ENCODE data around the gene NADK2.

Gene NADK2

DNA sequence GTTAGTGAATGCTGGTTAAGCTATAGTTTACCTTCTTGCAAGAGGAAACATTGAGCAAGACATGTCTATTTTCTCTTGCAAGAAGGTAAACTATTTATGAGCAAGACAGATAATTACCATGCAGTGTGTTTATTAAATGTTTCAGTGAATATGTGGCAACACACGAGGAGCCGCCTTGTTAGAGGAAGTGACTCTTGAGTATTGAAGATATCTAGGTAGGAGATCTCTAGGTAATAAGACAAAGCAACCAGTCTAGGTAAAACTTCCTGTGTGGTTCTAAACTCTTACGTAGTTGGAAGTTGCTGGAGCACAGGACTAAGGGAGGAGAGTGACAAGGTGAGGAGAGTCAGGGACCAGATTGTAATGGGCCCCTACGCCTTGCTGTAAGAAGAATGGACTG lies 73.0 kb downstream of the NADK2 start:
- H3K27ac Mint-ChIP-seq: peak overlapping the region; percentile 20
- peaks cover 3% of the 10 kb centered on the region for H3K4me1 Mint-ChIP-seq
- no peaks in the 10 kb centered on the region for H3K9me3 Mint-ChIP-seq
- H3K4me3 Mint-ChIP-seq: no peak overlapping the region
- peaks cover 99% of the 10 kb centered on the region for H3K36me3 Mint-ChIP-seq
- ATAC-seq: no peak
- DNase-seq (ENCODE audit: low spot score in 2 of 2): no peak

DNA sequence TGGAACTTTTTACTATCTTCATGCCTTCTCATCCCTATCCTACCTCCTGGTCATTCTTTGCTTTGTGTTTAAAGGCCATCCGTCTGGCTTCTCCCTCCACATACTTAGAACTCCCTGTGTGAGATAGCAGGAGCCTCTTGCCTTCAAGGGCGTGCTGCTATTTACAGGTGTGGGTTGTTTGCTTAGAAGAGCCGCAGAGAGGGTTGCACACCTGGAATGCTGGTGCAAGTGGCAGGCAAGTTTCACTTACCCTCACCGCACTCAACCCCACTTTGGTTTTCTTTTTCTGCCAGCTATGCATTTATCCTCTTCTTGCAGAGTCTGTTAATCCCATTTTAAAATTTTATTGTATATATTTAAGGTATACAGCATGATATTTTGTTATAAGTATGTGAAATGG lies 77.3 kb downstream of the NADK2 start:
- H3K9me3 Mint-ChIP-seq: no peaks in the 10 kb centered on the region
- H3K4me3 Mint-ChIP-seq: no peak overlapping the region
- peaks cover 92% of the 10 kb centered on the region for H3K36me3 Mint-ChIP-seq
- DNase-seq (ENCODE audit: low spot score in 2 of 2) (no peak), ATAC-seq (no peak)
- H3K4me1 Mint-ChIP-seq: peaks cover 21% of the 10 kb centered on the region
- no peak overlapping the region for H3K27ac Mint-ChIP-seq

DNA sequence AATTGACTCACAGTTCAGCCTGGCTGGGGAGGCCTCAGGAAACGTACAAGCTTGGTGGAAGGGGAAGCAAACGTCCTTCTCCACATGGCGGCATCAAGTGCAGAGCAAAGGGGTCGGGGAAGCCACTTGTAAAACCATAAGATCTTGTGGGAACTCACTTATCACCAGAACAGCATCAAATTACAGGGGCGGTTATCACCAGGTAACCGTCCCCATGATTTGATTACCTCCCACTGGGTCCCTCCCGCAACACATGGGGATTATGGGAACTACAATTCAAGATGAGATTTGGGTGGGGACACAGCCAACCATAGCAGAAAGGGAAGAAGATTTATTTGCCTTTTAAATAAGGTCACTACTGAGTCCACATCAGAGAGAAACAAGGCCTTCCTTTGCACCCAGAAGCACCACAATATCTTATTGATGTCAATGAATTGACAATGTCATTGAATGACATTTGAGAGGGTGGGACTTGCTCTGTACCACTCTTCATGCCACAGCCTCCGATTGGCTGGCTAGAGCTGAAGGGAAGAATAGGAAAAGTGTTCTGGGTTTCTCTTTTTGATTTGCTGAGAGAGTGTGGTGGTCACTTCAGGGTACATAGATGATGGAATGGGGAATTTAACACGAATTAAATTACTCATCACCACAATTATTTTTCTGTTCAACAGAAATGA lies 78.8 kb downstream of the NADK2 start:
- Mint-ChIP-seq H3K36me3 (peaks cover 89% of the 10 kb centered on the region), H3K9me3 (no peaks in the 10 kb centered on the region), H3K4me1 (peaks cover 21% of the 10 kb centered on the region)

DNA sequence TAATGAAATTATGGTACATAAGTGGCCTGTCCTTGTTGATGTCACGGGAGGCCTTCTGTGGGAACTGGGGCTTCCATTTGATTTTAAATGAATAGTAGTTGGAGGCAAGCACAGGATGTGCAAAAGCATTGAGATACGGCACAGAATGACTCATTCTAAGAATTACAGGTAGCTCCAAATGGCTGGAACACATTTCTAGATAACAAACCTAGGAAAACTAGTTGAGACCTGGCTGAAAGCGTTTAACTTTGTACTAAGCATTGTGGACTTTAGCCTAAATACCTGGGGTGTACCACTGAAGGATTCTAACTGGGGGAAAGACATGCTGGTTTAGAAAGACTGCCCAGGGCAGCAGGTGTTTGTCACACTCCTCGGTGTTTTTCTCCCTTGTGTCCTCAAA lies 80.4 kb downstream of the NADK2 start:
- peaks cover 89% of the 10 kb centered on the region for H3K36me3 Mint-ChIP-seq
- peaks cover 32% of the 10 kb centered on the region for H3K4me1 Mint-ChIP-seq
- DNase-seq (ENCODE audit: low spot score in 2 of 2): no peak
- no peak for ATAC-seq
- H3K27ac Mint-ChIP-seq: no peak overlapping the region
- H3K9me3 Mint-ChIP-seq: no peaks in the 10 kb centered on the region
- H3K4me3 Mint-ChIP-seq: no peak overlapping the region

More for the DNA sequence above, 78.8 kb downstream of the NADK2 start:
- H3K4me3 Mint-ChIP-seq: no peak overlapping the region
- no peak for ATAC-seq
- no peak for DNase-seq (ENCODE audit: low spot score in 2 of 2)
- H3K27ac Mint-ChIP-seq: no peak overlapping the region

DNA sequence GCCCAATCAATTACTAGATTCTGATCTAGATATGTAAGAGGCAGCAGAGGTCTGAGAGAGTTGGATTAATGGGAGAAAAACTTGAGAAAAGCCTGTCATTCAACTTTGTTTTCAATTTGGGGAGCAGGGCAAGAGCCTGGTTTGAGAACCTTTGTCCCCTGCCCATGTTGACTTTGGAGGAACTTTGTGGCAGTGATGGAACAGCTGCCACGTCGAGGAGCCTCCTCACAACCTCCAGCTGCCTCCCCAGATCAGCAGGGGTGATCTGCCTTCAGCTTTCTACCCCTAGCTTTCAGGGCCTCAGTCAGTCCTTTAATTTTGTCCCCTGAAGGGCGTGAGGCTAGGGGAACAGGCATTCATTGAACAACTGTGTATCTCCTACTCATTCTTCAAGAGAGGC lies 81.1 kb downstream of the NADK2 start:
- DNase-seq (ENCODE audit: low spot score in 2 of 2) (no peak), ATAC-seq (no peak)
- no peaks in the 10 kb centered on the region for H3K9me3 Mint-ChIP-seq
- no peak overlapping the region for H3K27ac Mint-ChIP-seq
- H3K36me3 Mint-ChIP-seq: peaks cover 89% of the 10 kb centered on the region
- H3K4me1 Mint-ChIP-seq: peaks cover 39% of the 10 kb centered on the region
- H3K4me3 Mint-ChIP-seq: no peak overlapping the region

DNA sequence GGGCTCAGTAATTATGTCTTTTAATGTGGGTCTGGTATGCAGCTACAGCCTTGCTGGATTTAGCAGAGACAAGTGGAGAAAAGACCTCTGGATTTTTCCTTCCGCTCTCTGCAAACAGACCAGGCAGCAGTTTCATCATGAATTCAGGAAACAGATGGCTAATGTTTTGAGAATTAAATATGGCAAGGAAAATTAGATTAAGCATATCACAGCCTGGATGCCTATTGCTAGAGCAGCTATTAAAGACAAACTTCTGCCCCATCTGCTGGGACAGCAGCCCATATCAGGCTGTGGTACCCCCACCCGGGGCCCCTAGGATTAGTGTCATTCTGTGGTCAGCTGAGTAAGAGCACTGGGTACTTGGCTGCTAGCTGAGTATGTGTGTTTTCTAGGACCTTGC lies 83.6 kb downstream of the NADK2 start:
- no peak overlapping the region for H3K27ac Mint-ChIP-seq
- ATAC-seq: peak; percentile 55
- DNase-seq (ENCODE audit: low spot score in 2 of 2): no peak
- no peak overlapping the region for H3K4me3 Mint-ChIP-seq
- no peaks in the 10 kb centered on the region for H3K9me3 Mint-ChIP-seq
- peaks cover 89% of the 10 kb centered on the region for H3K36me3 Mint-ChIP-seq
- peaks cover 44% of the 10 kb centered on the region for H3K4me1 Mint-ChIP-seq

DNA sequence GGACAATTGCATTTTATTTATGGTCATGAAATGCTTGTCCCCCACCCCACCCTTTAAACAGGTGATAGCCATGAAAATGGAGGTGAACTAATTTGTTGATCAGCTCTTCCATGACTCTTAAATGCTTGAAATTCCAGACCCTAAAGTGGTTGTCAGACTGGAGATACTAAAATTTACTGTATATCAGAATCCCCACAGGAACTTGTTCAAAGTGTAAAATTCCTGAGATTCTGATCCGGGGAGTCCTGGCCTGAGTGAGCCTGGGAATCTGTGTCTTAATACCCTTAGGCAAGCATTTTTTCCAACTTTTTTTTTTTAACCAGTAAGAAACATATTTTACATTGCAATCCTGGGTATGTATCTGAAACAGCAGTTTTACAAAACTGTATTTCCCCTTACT lies 85.1 kb downstream of the NADK2 start:
- DNase-seq (ENCODE audit: low spot score in 2 of 2): no peak
- Mint-ChIP-seq H3K36me3 (peaks cover 93% of the 10 kb centered on the region), H3K4me1 (peaks cover 38% of the 10 kb centered on the region), H3K27ac (no peak overlapping the region), H3K9me3 (no peaks in the 10 kb centered on the region), H3K4me3 (no peak overlapping the region)
- ATAC-seq: no peak

DNA sequence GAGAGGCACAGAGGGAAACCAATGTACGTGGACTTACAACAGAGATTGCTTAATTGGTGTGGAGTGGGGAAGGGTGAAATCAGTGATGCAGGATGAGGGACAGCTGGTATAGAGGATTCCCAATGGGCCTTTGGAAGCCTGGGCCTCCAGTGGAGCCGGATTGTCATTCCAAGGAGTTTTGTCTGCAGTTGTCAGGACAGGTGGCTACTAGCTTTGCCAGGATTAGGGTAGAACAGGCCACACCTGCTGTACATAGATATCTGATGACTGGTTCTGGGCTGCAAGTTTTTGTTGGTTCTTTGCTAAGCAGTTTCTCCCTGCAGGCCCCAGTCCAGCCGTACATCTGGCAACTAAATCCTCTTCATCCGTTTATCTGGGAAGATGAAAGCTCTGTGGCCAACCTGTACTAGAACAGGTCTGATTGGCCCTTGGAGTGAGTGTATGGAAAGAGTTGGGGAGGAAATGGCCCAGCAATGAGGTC lies 85.6 kb downstream of the NADK2 start:
- peaks cover 38% of the 10 kb centered on the region for H3K4me1 Mint-ChIP-seq
- H3K36me3 Mint-ChIP-seq: peaks cover 89% of the 10 kb centered on the region
- no peaks in the 10 kb centered on the region for H3K9me3 Mint-ChIP-seq
- DNase-seq (ENCODE audit: low spot score in 2 of 2) (no peak), ATAC-seq (no peak)
- no peak overlapping the region for H3K4me3 Mint-ChIP-seq
- no peak overlapping the region for H3K27ac Mint-ChIP-seq

DNA sequence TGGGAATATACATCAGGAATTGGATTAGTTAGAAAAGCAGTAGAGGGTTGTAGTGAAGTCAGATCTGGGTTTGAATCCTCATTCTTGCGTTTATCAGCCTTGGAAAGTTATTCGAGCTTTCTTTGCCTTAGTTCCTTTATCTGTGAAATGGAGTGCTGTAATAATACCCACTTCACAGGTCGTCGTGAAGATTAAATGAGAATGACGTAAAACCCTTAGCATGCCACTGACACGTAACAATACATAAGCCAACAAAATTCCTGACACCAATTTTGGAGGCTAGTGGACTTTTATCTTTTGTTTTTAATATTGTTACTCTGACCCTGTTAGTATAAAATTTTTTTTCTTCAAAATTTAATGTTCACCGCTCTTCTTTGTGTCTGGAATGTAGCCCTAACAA lies 86.4 kb downstream of the NADK2 start:
- H3K4me1 Mint-ChIP-seq: peaks cover 44% of the 10 kb centered on the region
- H3K36me3 Mint-ChIP-seq: peaks cover 82% of the 10 kb centered on the region
- no peak overlapping the region for H3K4me3 Mint-ChIP-seq
- H3K27ac Mint-ChIP-seq: no peak overlapping the region
- ATAC-seq: no peak
- DNase-seq (ENCODE audit: low spot score in 2 of 2): no peak
- no peaks in the 10 kb centered on the region for H3K9me3 Mint-ChIP-seq

DNA sequence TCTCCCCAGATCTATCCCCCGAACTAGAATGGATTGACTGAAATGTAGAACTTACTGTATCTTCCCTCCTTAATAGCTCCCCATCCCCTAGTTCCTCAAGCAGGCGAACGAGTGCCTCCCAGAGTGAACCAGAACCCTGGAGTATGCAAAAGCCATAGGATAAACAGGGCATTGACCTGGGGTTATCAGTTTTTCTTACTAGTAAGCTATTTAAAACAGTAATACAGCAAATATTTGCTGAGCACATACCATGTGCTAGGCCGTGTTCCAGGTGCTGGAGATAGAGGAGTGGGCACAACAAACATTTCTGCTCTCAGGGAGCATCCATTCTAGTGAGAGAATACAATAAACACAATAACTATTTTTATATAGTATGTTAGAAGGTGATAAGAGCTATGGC lies 88.0 kb downstream of the NADK2 start:
- Mint-ChIP-seq H3K36me3 (peaks cover 67% of the 10 kb centered on the region), H3K4me3 (peak overlapping the region; percentile 95), H3K4me1 (peaks cover 47% of the 10 kb centered on the region), H3K9me3 (no peaks in the 10 kb centered on the region), H3K27ac (no peak overlapping the region)
- no peak for DNase-seq (ENCODE audit: low spot score in 2 of 2)
- ATAC-seq: no peak

DNA sequence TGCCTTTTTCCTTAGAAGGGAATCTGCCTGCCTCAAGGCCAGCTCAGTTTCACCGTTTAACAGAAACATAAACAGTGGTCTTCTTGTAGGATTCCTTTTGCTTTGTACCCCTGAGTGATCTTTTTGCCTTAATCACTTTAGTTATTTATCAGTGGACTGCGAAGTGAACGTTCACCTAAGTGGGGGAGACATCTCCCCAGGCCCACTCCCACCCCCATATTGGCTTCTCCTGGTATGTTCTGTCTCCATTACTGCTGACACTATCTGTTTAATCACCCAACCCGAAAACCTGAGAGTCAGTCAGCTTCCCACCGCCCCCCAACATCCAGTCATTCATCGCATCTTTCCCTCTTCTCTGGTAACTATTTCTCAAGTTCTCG lies 88.4 kb downstream of the NADK2 start:
- Mint-ChIP-seq H3K36me3 (peaks cover 62% of the 10 kb centered on the region), H3K4me1 (peaks cover 47% of the 10 kb centered on the region), H3K27ac (no peak overlapping the region)

DNA sequence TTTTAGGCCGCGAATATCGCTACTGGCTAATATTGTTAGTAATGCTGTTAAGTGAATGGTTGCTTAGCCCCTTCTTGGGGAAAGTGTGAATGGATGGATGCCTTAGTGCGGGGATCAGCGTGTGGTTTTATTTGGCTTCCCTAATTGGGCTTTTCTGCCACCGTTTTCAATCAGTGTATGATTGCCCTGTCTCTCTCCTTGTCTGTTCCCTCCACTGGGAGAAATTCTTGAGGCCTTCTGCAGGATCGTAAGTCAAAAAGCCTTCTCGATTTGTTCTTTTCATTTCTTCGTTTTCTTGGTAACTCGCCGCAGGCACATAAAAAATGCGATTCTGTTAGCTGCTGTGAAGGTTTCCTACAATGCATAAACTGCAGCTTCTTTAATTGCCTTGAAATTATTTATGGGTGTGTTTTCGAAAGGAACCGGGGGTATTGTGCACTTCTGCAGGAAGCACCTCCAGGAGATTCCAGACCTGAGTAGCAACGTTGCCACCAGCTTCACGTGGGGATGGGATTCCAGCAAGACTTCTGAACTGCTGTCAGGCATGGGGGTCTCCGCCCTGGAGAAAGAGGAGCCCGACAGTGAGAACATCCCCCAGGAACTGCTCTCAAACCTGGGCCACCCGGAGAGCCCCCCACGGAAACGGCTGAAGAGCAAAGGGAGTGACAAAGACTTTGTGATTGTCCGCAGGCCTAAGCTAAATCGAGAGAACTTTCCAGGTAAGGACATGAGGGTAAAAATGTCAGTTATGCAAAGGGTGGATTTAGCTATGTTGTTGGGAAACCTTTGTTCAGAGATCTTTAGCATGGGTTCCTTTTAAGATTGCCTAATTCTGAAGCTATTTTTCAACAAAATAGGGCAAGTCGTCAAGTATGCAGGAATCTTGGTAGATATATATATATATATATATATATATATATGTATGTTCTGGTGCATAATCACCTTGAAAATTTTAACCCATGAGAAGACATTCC lies 89.1 kb downstream of the NADK2 start:
- Mint-ChIP-seq H3K4me1 (peaks cover 45% of the 10 kb centered on the region), H3K4me3 (peak overlapping the region; percentile 95), H3K9me3 (no peaks in the 10 kb centered on the region), H3K36me3 (peaks cover 58% of the 10 kb centered on the region), H3K27ac (peak overlapping the region; percentile 91)
- DNase-seq (ENCODE audit: low spot score in 2 of 2): no peak
- no peak for ATAC-seq

More for the DNA sequence above, 88.4 kb downstream of the NADK2 start:
- H3K9me3 Mint-ChIP-seq: no peaks in the 10 kb centered on the region
- no peak for DNase-seq (ENCODE audit: low spot score in 2 of 2)
- ATAC-seq: no peak
- peak overlapping the region; percentile 95 for H3K4me3 Mint-ChIP-seq

DNA sequence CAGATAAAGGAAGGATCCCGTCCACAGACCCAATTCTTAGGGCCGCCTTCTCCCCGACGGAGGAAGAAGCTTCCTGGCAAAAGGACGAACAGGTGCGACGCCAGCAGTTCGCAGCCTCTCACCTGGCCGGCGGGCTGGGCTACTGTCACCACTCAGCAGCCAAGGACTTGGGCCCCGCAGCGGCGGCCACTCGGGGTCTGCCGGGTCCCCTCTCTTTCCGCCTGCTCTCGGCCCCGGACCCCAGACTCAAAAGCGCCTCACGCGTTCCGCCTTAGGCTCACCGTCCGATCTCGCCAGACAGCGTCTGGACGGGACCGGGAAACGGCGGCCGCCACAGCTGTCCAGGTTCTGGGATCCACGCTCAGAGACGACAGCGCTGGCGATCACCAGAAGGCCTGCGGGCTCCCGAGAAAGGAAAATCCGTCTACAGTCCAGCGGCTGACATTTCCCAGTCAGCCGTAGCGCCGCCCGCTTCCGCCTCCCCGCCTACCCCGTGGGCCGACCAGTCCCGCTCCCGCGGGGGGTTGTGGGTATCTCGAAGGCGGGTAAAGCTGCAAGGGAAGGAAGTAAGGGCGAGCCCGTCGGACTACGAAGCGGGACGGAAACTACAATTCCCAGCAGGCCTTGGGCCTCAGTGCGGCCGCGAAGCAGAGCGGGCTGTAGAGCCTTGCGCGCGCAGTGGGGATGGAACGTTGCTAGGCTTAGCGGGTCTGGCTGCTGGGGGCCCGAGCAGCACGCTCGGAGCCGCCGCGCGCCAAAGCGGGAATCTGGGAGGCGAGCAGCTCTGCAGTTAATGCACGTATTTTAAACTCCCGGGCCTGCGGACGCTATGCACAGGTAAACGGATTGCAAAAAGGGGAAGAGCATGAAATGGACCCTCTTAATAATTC lies 90.0 kb downstream of the NADK2 start, which contains the start of the genes LMBRD2 and SKP2:
Gene LMBRD2, minus strand, starts transcription at position 454 of the 890 bp plus-strand sequence. CDS start 8,538 bp downstream, outside the sequence.
Gene SKP2, plus strand, starts transcription at position 678 of the 890 bp plus-strand sequence. Its CDS starts 152 bp downstream, at position 830.
- peak; percentile 84 to 97 for DNase-seq (ENCODE audit: low spot score in 2 of 2)
- Mint-ChIP-seq H3K9me3 (no peaks in the 10 kb centered on the region), H3K4me3 (peak within 1 kb of the TSS; percentile 95), H3K27ac (peak within 1 kb of the TSS; percentile 91), H3K4me1 (peaks cover 37% of the 10 kb centered on the region), H3K36me3 (peaks cover 49% of the 10 kb centered on the region)
- peak; percentile 99 for ATAC-seq

DNA sequence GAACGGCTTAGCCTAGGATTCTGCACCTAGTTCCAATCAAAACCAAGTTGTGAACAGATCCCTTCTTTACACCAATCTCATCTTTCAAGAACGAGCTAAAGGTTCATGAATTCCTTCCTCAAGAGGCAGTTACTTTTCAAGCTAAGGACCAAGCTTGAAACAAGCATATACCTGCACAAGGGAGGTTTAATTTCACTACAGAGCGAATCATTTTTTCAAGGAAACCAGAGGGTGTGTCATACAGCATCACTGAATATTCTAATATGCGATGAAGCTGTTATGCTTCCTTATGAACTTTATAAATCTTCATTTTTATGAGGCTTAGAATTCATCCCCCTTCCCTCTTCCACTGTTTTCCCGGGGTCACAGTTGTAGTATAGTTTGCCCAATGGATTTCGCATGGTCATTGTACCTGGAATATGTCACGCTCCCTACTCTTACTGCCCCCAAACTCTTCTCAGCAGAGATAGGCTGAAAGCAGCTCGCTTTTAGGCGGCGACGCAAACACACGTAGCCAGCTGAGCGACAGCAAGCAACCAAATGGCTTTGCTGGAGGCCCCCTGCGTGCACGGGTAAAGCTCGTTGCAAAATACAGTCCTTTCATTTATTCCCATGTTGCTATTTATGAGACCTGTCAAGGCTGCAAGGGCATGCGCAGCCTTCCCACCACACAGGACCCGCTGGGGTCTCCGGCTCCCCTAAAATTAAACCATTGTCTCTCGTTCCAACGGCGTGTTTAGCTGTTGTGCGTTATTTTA lies 90.9 kb downstream of the NADK2 start:
- no peaks in the 10 kb centered on the region for H3K9me3 Mint-ChIP-seq
- H3K4me1 Mint-ChIP-seq: peaks cover 32% of the 10 kb centered on the region
- peak; percentile 51 for ATAC-seq
- peak overlapping the region; percentile 91 for H3K27ac Mint-ChIP-seq
- H3K36me3 Mint-ChIP-seq: peaks cover 41% of the 10 kb centered on the region
- H3K4me3 Mint-ChIP-seq: peak overlapping the region; percentile 95
- DNase-seq (ENCODE audit: low spot score in 2 of 2): peak; percentile 14 to 72
